ENCODE measurements around the gene BTC. TPM values are rescaled to one million over a fixed set of nuclear protein-coding genes. Genes with fewer than 3 reads are reported as not detected.

The BTC gene
- polyA plus RNA-seq, 1 experiment, result not detected

GRCh38 chr4:74758551-74759145 is 35.7 kb downstream of the BTC start:
- no peak for TF ChIP-seq CTCF (IDR thresholded peaks at IDR 0.05; ENCODE audit: low read depth, low read length)
- Histone ChIP-seq H3K27me3 (ENCODE audit: control insufficient read depth, insufficient read depth, low read length) (peaks cover 4% of the 10 kb centered on the region), H3K27ac (ENCODE audit: low read depth, low read length) (no peak overlapping the region), H3K9me3 (ENCODE audit: control insufficient read depth, insufficient read depth, low read length) (no peaks in the 10 kb centered on the region), H3K4me3 (ENCODE audit: low read depth, low read length) (no peak overlapping the region)
- DNase-seq (ENCODE audit: low read depth, low spot score), result no peak
- POLR2A ChIA-PET, result no interaction called here
- CTCF ChIA-PET, result no interaction called here

- CTCF ChIA-PET, result no interaction called here
- no peak overlapping the region for H3K4me3 ChIP-seq (ENCODE audit: low read depth, low read length)
- POLR2A ChIA-PET, result no interaction called here
Measured at GRCh38 chr4:74757136-74757535, 37.2 kb downstream of the BTC start.

GRCh38 chr4:74755486-74755885 is 38.8 kb downstream of the BTC start:
- ChIA-PET CTCF (no interaction called here), POLR2A (no interaction called here)

More at GRCh38 chr4:74757136-74757535, 37.2 kb downstream of the BTC start:
- Histone ChIP-seq H3K27me3 (ENCODE audit: control insufficient read depth, insufficient read depth, low read length) (peaks cover 4% of the 10 kb centered on the region), H3K9me3 (ENCODE audit: control insufficient read depth, insufficient read depth, low read length) (no peaks in the 10 kb centered on the region), H3K27ac (ENCODE audit: low read depth, low read length) (no peak overlapping the region)
- TF ChIP-seq CTCF (IDR thresholded peaks at IDR 0.05; ENCODE audit: low read depth, low read length), result no peak
- no peak for DNase-seq (ENCODE audit: low read depth, low spot score)

GRCh38 chr4:74754218-74754617 is 40.1 kb downstream of the BTC start:
- no peak for DNase-seq (ENCODE audit: low read depth, low spot score)
- Histone ChIP-seq H3K27ac (ENCODE audit: low read depth, low read length) (no peak overlapping the region), H3K4me3 (ENCODE audit: low read depth, low read length) (no peak overlapping the region), H3K27me3 (ENCODE audit: control insufficient read depth, insufficient read depth, low read length) (peaks cover 4% of the 10 kb centered on the region), H3K9me3 (ENCODE audit: control insufficient read depth, insufficient read depth, low read length) (no peaks in the 10 kb centered on the region)
- CTCF ChIA-PET, result no interaction called here
- TF ChIP-seq CTCF (IDR thresholded peaks at IDR 0.05; ENCODE audit: low read depth, low read length), result no peak
- POLR2A ChIA-PET, result no interaction called here

More at GRCh38 chr4:74755486-74755885, 38.8 kb downstream of the BTC start:
- no peak overlapping the region for H3K27ac ChIP-seq (ENCODE audit: low read depth, low read length)
- H3K4me3 ChIP-seq (ENCODE audit: low read depth, low read length), result no peak overlapping the region
- H3K27me3 ChIP-seq (ENCODE audit: control insufficient read depth, insufficient read depth, low read length), result peaks cover 4% of the 10 kb centered on the region
- no peaks in the 10 kb centered on the region for H3K9me3 ChIP-seq (ENCODE audit: control insufficient read depth, insufficient read depth, low read length)
- no peak for DNase-seq (ENCODE audit: low read depth, low spot score)
- no peak for TF ChIP-seq CTCF (IDR thresholded peaks at IDR 0.05; ENCODE audit: low read depth, low read length)

- ChIA-PET POLR2A (no interaction called here), CTCF (interaction anchor here (0.9 to 1.0 kb wide), 2 partner anchors 376 to 548 kb away, joined by 3 to 4 read pairs; no protein-coding TSS in a partner anchor)
- Histone ChIP-seq H3K9me3 (ENCODE audit: control insufficient read depth, insufficient read depth, low read length) (no peaks in the 10 kb centered on the region), H3K27ac (ENCODE audit: low read depth, low read length) (no peak overlapping the region), H3K4me3 (ENCODE audit: low read depth, low read length) (no peak overlapping the region), H3K27me3 (ENCODE audit: control insufficient read depth, insufficient read depth, low read length) (peaks cover 4% of the 10 kb centered on the region)
- no peak for DNase-seq (ENCODE audit: low read depth, low spot score)
- no peak for TF ChIP-seq CTCF (IDR thresholded peaks at IDR 0.05; ENCODE audit: low read depth, low read length)
Measured at GRCh38 chr4:74752798-74753197, 41.5 kb downstream of the BTC start.

Measured in AG04450 (cell line).